HG02884 (cell line): ENCODE data around the gene BEST3.

Experiments used
- ATAC-seq: cut with Tn5 transposase; IDR thresholded peaks from one replicate; pipeline ENCODE4 v1.9.1; 2021; ENCODE audit warnings: mild to moderate bottlenecking, moderate library complexity; ENCODE audit not compliant: unreplicated experiment

BEST3 gene

GRCh38 chr12:69698769-69699540 lies at the start of gene BEST3:
TSS of gene BEST3 (minus strand) at chr12:69699303. CDS start at chr12:69697798, 1,505 bp downstream.
- ATAC-seq: no peak

- ATAC-seq: no peak
These were observed 45.0 kb upstream of the BEST3 start for GRCh38 chr12:69744109-69744508.

- ATAC-seq: peak; percentile 35
These were observed 40.4 kb upstream of the BEST3 start for GRCh38 chr12:69739287-69740191.

- ATAC-seq: peak; percentile 78
These were observed 39.5 kb upstream of the BEST3 start, which contains the start of gene RAB3IP for GRCh38 chr12:69738351-69739286. TSS of gene RAB3IP (plus strand) at chr12:69738860. CDS start at chr12:69755409, 16,549 bp downstream.

GRCh38 chr12:69733638-69734037 lies 34.5 kb upstream of the BEST3 start:
- ATAC-seq: no peak

- no peak for ATAC-seq
These were observed 33.0 kb upstream of the BEST3 start for GRCh38 chr12:69732088-69732487.

- no peak for ATAC-seq
These were observed 27.8 kb upstream of the BEST3 start for GRCh38 chr12:69726922-69727321.

GRCh38 chr12:69720750-69721149 lies 21.6 kb upstream of the BEST3 start:
- no peak for ATAC-seq

GRCh38 chr12:69719336-69720316 lies 20.5 kb upstream of the BEST3 start:
- ATAC-seq: no peak

GRCh38 chr12:69714542-69714941 lies 15.4 kb upstream of the BEST3 start:
- ATAC-seq: no peak

GRCh38 chr12:69712826-69713225 lies 13.7 kb upstream of the BEST3 start:
- no peak for ATAC-seq

GRCh38 chr12:69708649-69709048 lies 9.5 kb upstream of the BEST3 start:
- no peak for ATAC-seq

- ATAC-seq: no peak
These were observed 5.3 kb upstream of the BEST3 start for GRCh38 chr12:69704357-69704756.

- no peak for ATAC-seq
These were observed 4.1 kb upstream of the BEST3 start for GRCh38 chr12:69703146-69703642.

GRCh38 chr12:69701826-69702225 lies 2.7 kb upstream of the BEST3 start:
- no peak for ATAC-seq

GRCh38 chr12:69698054-69698453 lies 1.0 kb downstream of the BEST3 start:
- no peak for ATAC-seq

- ATAC-seq: no peak
These were observed 5.0 kb downstream of the BEST3 start for GRCh38 chr12:69694123-69694522.

GRCh38 chr12:69689638-69690037 lies 9.5 kb downstream of the BEST3 start:
- no peak for ATAC-seq
